ENCODE results near the gene HSPB2.

Gene HSPB2

DNA sequence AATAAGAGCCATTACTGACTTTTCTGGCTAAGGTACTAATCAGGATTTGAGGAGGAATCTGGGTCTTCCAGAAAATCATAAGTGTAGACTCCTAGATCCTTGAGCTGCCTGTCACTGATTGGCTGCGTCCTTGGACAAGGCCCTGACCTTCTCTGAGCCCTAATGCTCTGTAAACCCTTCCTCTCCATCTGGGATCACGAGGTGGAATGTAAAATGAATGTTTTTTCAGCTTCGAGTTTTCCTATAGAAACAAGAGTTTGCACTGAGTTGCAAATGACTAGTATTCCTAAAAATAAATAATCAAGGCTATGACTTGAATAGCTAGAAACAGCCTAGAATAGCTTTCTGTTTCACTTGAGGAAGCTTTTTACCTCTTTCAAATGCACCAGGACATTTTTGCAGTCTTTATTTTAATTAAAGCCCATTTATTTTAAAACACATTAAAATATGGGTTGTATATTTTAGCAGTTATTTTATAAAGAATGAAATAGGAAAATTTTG is 23.6 kb downstream of the HSPB2 start:
- TF ChIP-seq, protein P1, sequence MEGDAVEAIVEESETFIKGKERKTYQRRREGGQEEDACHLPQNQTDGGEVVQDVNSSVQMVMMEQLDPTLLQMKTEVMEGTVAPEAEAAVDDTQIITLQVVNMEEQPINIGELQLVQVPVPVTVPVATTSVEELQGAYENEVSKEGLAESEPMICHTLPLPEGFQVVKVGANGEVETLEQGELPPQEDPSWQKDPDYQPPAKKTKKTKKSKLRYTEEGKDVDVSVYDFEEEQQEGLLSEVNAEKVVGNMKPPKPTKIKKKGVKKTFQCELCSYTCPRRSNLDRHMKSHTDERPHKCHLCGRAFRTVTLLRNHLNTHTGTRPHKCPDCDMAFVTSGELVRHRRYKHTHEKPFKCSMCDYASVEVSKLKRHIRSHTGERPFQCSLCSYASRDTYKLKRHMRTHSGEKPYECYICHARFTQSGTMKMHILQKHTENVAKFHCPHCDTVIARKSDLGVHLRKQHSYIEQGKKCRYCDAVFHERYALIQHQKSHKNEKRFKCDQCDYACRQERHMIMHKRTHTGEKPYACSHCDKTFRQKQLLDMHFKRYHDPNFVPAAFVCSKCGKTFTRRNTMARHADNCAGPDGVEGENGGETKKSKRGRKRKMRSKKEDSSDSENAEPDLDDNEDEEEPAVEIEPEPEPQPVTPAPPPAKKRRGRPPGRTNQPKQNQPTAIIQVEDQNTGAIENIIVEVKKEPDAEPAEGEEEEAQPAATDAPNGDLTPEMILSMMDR (IDR thresholded peaks at IDR 0.05; ENCODE audit: extremely low read depth, insufficient read depth, missing control alignments): no peak
- in situ Hi-C loops (cut with MboI; ENCODE audit: low pct_unique_long_range_greater_than_20kb, low sequenced_read_pairs, unreplicated experiment): loop anchor here (5.0 kb wide), 1 partner anchor 36 kb away; no protein-coding TSS in a partner anchor
- no peak for DNase-seq (ENCODE audit: low spot score)

DNA sequence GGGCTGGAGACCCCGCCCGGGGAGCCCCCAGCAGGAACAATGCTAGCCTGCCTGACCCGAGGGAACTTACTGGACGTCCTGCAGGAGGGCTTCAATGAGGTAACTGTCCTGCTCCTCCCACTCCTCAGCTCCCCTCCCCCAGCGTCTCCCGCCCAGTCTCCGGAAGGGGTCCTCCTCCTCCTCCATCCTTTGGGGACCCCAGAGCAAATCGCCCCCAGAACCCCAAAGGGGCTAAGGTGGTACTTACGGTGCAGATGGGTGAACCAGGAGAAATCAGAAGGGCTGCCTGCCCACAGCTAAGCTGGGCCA is 24.9 kb downstream of the HSPB2 start:
- in situ Hi-C loops (cut with MboI; ENCODE audit: low pct_unique_long_range_greater_than_20kb, low sequenced_read_pairs, unreplicated experiment): loop anchor here (5.0 kb wide), 1 partner anchor 35 kb away; no protein-coding TSS in a partner anchor
- TF ChIP-seq, protein P1 (IDR thresholded peaks at IDR 0.05; ENCODE audit: extremely low read depth, insufficient read depth, missing control alignments): no peak
- DNase-seq (ENCODE audit: low spot score): no peak

DNA sequence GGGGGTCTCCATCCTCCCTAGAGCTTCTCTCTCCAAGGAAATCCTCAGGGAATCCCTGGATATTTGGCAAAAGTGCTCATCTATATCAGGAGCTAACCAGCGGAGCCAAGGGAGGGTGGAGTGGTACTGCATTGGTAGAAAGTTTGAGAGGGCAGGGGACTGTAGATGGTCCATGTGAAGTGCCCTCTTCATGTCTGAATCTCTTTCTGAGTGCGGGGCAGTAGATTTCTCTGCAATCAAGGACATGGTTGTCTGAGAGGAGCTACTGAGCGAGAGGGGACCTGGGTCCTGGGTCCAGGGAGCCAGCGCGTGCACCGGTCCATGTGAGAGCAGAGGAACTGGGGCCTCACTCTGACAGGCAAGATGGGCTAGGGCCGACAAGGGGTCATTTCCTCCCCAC is 25.3 kb downstream of the HSPB2 start:
- TF ChIP-seq, protein P1 (IDR thresholded peaks at IDR 0.05; ENCODE audit: extremely low read depth, insufficient read depth, missing control alignments): no peak
- in situ Hi-C loops (cut with MboI; ENCODE audit: low pct_unique_long_range_greater_than_20kb, low sequenced_read_pairs, unreplicated experiment): loop anchor here (5.0 kb wide), 1 partner anchor 34 kb away; no protein-coding TSS in a partner anchor
- DNase-seq (ENCODE audit: low spot score): no peak

DNA sequence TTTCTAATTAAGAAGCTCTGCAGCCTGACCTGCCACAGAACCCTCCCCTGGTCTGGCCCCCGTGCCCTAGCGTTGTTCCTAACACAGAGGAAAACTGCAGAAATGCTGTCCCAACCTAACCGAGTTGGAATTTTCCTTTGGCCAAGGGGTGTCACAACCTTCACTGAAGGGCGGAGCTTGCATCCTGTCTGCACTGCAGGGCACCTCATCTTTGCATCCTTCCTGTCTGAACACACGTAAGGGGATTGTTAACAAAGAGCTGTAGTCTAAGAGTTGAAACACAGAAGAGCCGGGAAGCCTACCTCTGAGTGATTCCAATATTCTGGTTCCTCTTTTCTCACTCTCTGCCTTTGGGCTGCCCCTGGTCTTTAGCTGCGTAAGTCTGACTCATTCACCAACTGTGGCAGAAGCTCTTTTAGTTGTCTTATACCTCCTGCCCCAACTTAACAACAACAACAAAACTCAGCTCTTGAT is 26.2 kb downstream of the HSPB2 start:
- in situ Hi-C loops (cut with MboI; ENCODE audit: low pct_unique_long_range_greater_than_20kb, low sequenced_read_pairs, unreplicated experiment): loop anchor here (5.0 kb wide), 1 partner anchor 34 kb away; no protein-coding TSS in a partner anchor
- peak; percentile 70 for DNase-seq (ENCODE audit: low spot score)
- TF ChIP-seq, protein P1 (IDR thresholded peaks at IDR 0.05; ENCODE audit: extremely low read depth, insufficient read depth, missing control alignments): no peak

DNA sequence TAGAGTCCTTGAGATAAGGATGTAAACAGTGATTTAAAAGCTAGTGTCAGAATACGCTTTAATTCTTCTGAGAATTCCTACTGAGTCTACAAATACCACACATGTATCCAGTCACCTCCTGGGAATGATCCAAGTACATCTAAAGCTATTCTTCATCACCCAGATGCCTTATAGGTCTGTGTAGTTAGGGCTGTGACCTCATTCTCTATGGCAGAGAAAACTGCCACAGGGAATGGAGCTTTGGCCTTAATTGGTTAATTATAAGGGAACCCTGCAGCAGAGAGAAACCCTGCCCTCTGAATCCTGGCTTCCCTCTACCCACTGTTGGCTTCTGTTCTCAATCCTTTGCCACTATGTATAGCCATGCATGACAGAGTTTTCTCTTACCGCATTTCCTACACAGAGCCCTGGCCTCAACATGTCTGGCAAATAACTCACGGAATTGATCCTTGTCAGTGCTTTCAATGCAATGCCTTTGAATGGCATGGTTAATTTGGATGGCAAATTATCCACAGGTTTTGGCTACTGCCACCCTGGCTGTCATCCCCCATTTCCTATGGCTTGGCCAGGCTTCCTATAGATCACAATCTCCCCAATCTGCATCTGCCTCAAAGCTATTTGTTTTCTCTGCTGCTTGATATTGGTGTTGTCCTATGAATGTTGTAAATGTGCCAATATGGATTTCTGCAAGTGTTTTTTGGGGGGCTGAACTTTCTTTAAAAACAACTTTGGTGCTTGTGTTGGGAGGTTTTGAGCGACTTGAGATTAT is 27.5 kb downstream of the HSPB2 start:
- no peak for DNase-seq (ENCODE audit: low spot score)
- TF ChIP-seq, protein P1 (IDR thresholded peaks at IDR 0.05; ENCODE audit: extremely low read depth, insufficient read depth, missing control alignments): no peak
- in situ Hi-C loops (cut with MboI; ENCODE audit: low pct_unique_long_range_greater_than_20kb, low sequenced_read_pairs, unreplicated experiment): loop anchor here (5.0 kb wide), 1 partner anchor 32 kb away; no protein-coding TSS in a partner anchor

DNA sequence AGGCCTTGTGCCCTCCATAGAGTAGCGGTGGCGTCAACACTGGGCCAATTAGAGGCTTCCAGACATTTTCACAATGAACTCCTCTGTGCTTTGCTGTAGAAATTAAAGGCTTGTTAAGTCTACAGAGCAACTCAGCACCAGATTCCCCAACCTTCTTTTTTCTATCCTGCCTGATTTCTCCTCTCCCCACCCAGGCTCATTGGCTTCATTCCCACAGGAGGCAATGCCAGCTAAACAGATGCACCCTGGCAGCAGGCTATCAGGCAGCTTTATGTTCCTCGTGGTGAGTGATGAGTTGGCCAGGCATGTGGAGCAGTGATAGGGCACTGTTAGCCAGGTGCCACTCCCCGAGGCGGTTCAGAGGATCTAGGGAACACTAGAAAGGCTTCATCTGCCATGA is 29.4 kb downstream of the HSPB2 start:
- TF ChIP-seq, protein P1 (IDR thresholded peaks at IDR 0.05; ENCODE audit: extremely low read depth, insufficient read depth, missing control alignments): no peak
- DNase-seq (ENCODE audit: low spot score): no peak
- in situ Hi-C loops (cut with MboI; ENCODE audit: low pct_unique_long_range_greater_than_20kb, low sequenced_read_pairs, unreplicated experiment): no loop called here
